HT1080 (cell line): ENCODE measurements around the gene MAP1LC3B. TPM values are rescaled to one million over a fixed set of nuclear protein-coding genes. Genes with fewer than 3 reads are reported as not detected.
A peak's percentile ranks its signal among the peaks of the same experiment; 100 is the strongest.

ENCODE experiments used
- DNase-seq: peaks from one replicate; pipeline ENCODE4 v3.0.0-alpha.2; 2015; ENCODE audit warnings: low read depth
- total RNA-seq: library from RNA; depleted of rRNA; stranded (reverse); fragments of >200 nt; shearing (Covaris generic); gene quantifications from 2 replicates; pipeline ENCODE4 v1.2.3, GENCODE V29; 2014

MAP1LC3B gene
- total RNA-seq, 1 experiment from 2014 or later = 50.6 TPM

- no peak for DNase-seq
Measured at GRCh38 chr16:87426423-87427215, 34.5 kb downstream of the MAP1LC3B start.

GRCh38 chr16:87431926-87432325 is 39.8 kb downstream of the MAP1LC3B start:
- peak; percentile 61 for DNase-seq

GRCh38 chr16:87432330-87432915 is 40.3 kb downstream of the MAP1LC3B start:
- DNase-seq = no peak

GRCh38 chr16:87434146-87434667 is 42.1 kb downstream of the MAP1LC3B start:
- no peak for DNase-seq

GRCh38 chr16:87435372-87436224 is 43.5 kb downstream of the MAP1LC3B start:
- DNase-seq = peak; percentile 69

- peak; percentile 61 for DNase-seq
Measured at GRCh38 chr16:87436225-87437172, 44.4 kb downstream of the MAP1LC3B start.

- no peak for DNase-seq
Measured at GRCh38 chr16:87437327-87437726, 45.2 kb downstream of the MAP1LC3B start.

GRCh38 chr16:87437911-87438610 is 45.9 kb downstream of the MAP1LC3B start:
- no peak for DNase-seq

GRCh38 chr16:87438611-87438985 is 46.5 kb downstream of the MAP1LC3B start:
- DNase-seq = no peak

GRCh38 chr16:87439926-87440325 is 47.8 kb downstream of the MAP1LC3B start:
- no peak for DNase-seq

- no peak for DNase-seq
Measured at GRCh38 chr16:87441886-87442580, 49.9 kb downstream of the MAP1LC3B start.

GRCh38 chr16:87442581-87442966 is 50.4 kb downstream of the MAP1LC3B start:
- no peak for DNase-seq

- DNase-seq = no peak
Measured at GRCh38 chr16:87443016-87443415, 50.9 kb downstream of the MAP1LC3B start.

- DNase-seq = no peak
Measured at GRCh38 chr16:87443964-87444363, 51.8 kb downstream of the MAP1LC3B start.

GRCh38 chr16:87445486-87445885 is 53.4 kb downstream of the MAP1LC3B start:
- DNase-seq = no peak

GRCh38 chr16:87446479-87446878 is 54.3 kb downstream of the MAP1LC3B start:
- no peak for DNase-seq

GRCh38 chr16:87447323-87447722 is 55.2 kb downstream of the MAP1LC3B start:
- DNase-seq = no peak

- no peak for DNase-seq
Measured at GRCh38 chr16:87448866-87449265, 56.7 kb downstream of the MAP1LC3B start.

- no peak for DNase-seq
Measured at GRCh38 chr16:87451563-87452210, 59.6 kb downstream of the MAP1LC3B start.
